Endometrial microvascular endothelial cells (primary cell): ENCODE measurements around the gene HGFAC. TPM values are rescaled to one million over a fixed set of nuclear protein-coding genes. Genes with fewer than 3 reads are reported as not detected.

Experiments
- in situ Hi-C: cut with HindIII; loops from 2 replicates; pipeline ENCODE4 v1.10.0; 2017; ENCODE audit warnings: low sequenced_read_pairs, low pct_unique_long_range_greater_than_20kb; ENCODE audit errors: inconsistent ontology term
- total RNA-seq: library from RNA; depleted of rRNA; stranded (reverse); fragments of >200 nt; gene quantifications from one replicate; pipeline ENCODE4 v1.2.3, GENCODE V29; 2015; ENCODE audit errors: inconsistent ontology term

The HGFAC gene
- total RNA-seq, 1 donor from 2014 or later = not detected

GRCh38 chr4:3437582-3437936, 4.2 kb upstream of the HGFAC start:
- in situ Hi-C loops = no loop called here

- in situ Hi-C loops = no loop called here
These were observed 3.5 kb upstream of the HGFAC start for GRCh38 chr4:3437998-3438846.

DNA sequence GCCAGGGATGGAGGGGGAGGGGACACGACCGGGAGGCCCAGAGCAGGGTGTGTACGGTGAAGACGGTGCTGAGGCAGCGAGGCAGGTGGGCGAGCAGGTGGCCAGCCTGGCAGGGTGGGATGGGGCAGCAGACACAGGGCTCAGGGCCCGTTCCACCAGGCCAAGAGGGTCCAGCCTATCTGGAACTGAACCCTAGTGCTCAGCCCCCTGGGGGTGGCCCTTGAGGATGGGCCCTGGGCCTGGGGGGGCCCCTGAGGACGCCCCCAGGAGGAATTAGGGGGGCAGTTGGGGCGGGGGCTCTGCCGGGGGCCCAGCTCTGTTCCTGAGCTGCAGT, 3.0 kb upstream of the HGFAC start:
- in situ Hi-C loops = no loop called here

DNA sequence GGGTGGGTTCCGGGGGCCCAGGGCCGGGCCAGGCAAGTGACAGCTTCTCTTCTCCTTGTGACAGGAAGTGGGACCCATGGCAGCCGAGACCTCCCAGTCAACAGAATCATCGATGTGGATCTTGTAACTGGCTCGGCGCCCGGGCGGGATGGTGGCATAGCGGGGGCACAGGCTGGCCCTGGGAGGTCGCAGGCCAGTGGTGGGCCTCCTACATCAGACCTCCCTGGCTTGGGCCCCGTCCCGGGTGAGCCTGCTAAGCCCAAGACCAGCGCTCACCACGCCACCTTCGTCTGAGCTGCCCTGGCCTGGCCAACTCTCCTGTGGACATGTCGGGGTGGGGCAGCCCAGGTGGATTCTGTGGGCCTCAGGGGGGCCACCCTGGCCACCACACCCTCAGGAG, 2.4 kb upstream of the HGFAC start:
- in situ Hi-C loops = no loop called here

GRCh38 chr4:3440011-3440410, 1.8 kb upstream of the HGFAC start:
- in situ Hi-C loops = no loop called here

GRCh38 chr4:3440979-3441500, 728 bp upstream of the HGFAC start:
- in situ Hi-C loops = no loop called here

- in situ Hi-C loops = no loop called here
These were observed 741 bp downstream of the HGFAC start for GRCh38 chr4:3442460-3442958.

- in situ Hi-C loops = no loop called here
These were observed 1.4 kb downstream of the HGFAC start for GRCh38 chr4:3442959-3443749.

DNA sequence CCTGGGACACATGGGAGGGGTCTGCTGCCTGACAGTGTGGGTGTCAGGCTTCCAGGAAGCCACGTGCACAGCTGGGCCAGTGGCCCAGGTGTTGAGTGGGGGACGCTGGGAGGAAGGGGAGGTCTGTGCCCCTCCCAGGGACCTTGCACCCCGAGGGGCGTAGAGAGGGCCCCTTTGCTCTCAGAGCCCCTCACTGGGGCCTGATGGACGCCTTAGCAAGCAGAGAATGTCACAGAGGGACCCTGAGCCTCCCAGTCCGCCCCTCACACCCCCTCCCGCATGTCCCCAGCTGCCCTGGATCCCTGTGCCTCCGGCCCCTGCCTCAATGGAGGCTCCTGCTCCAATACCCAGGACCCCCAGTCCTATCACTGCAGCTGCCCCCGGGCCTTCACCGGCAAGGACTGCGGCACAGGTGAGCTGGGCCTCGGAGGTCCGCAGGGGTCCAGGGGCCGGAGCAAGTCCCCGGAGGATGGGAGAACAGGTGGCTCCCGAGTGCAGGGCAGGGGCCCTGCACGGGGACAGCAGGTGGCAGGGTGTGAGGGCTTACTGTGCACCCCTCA, 2.1 kb downstream of the HGFAC start:
- in situ Hi-C loops = no loop called here

DNA sequence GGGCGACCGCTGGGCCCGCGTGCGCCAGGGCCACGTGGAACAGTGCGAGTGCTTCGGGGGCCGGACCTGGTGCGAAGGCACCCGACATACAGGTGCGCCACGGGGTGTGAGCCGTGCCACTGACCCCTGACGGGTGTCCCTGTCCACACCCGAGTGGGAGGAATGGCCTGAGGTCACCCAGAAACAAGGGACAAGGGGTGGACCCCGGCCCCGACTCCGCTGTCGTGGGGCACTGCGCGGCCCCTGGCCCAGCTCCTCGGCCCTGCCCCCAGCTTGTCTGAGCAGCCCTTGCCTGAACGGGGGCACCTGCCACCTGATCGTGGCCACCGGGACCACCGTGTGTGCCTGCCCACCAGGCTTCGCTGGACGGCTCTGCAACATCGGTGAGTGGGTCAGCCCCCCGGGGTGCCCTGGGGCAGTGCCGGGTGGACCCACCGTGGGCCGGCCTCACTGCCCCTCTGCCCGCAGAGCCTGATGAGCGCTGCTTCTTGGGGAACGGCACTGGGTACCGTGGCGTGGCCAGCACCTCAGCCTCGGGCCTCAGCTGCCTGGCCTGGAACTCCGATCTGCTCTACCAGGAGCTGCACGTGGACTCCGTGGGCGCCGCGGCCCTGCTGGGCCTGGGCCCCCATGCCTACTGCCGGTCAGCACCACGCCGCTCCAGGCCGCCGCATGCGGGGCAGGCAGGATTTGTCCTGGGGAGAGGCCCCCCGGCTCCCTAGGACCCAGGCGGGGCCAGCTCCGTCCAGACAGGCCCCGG, 2.8 kb downstream of the HGFAC start:
- in situ Hi-C loops = no loop called here

DNA sequence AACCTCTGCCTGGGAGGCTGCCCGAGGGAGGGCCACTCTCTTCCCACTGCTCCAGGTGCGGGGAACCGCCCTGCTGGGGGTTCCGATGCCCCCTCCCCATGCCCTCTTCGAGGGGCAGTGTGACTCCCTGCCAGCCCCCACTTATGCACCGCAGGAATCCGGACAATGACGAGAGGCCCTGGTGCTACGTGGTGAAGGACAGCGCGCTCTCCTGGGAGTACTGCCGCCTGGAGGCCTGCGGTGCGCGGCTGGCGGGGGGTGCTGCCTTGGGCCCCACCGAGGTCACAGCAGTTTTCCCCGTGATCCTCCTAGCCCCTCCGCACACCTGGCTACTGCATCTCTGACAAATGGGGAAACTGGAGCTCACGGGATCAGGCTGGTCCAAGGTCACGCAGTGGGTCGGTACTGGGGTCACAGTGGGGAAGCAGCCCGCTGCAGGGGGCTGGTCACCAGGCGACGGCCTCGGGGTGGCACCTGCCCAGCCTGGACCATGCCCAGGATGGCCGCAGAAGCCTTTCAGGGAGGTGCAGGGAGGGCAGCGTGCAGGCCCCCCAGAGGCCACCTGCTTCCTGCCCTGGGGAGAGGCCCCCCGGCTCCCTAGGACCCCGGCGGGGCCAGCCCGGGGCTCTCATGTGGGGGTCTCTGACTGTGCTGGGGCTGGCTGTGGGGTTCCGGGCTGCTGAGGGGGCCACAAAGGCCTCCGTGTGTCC, 3.5 kb downstream of the HGFAC start:
- in situ Hi-C loops = no loop called here

DNA sequence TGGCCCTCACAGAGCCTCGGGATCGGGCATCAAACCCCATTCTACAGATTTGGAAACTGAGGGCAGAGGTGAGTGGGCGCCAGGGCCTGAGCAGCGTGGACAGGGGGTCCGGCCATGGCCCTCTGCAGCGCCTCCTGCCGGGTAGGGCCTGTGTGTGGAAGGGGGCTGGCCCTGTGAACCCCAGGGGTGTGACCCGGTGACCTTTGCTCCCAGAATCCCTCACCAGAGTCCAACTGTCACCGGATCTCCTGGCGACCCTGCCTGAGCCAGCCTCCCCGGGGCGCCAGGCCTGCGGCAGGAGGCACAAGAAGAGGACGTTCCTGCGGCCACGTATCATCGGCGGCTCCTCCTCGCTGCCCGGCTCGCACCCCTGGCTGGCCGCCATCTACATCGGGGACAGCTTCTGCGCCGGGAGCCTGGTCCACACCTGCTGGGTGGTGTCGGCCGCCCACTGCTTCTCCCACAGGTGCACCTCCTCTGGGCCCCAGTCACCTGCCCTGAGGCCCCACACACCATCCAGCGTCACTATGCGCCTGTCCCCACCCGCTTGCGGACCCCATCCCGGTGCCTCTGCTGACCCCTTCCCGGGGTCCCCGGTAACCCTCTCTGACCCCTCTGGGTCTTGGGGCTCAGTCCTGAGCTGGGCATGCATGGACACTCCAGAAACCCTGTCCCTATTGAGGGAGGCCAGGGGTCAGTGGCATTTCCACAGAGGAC, 4.2 kb downstream of the HGFAC start:
- in situ Hi-C loops = no loop called here

GRCh38 chr4:3446631-3447320, 5.0 kb downstream of the HGFAC start:
- in situ Hi-C loops = no loop called here

- in situ Hi-C loops = no loop called here
These were observed 5.9 kb downstream of the HGFAC start for GRCh38 chr4:3447431-3448395.

DNA sequence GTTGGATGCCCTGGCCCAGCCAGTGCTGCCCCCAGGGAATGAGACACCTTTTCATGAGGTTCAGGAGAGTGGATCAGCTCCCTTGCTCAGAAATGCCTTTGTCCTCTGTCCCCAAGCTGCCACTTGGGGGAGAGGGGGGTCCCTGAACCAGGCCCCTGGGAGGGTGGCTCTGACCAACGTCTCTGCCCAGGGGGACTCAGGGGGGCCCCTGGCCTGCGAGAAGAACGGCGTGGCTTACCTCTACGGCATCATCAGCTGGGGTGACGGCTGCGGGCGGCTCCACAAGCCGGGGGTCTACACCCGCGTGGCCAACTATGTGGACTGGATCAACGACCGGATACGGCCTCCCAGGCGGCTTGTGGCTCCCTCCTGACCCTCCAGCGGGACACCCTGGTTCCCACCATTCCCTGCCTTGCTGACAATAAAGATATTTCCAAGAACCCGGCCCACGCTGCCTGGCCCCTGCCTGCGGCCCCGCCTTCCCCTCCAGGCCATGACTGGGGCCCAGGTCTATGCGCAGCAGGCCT, 7.3 kb downstream of the HGFAC start:
- in situ Hi-C loops = no loop called here
